IPS-18a (cell line): ENCODE measurements around the gene ADSS2.
"Not testable (repeated sequence)": the region's sequence is repeated elsewhere in the genome, so short reads cannot be mapped to it uniquely, and the experiment has no call there.

Experiments
- H3K27ac ChIP-seq: one replicate; pipeline ENCODE4 v1.5.1; 2013; ENCODE audit warnings: low read length
- H3K27me3 ChIP-seq: one replicate; pipeline ENCODE4 v1.6.1; 2013; ENCODE audit warnings: mild to moderate bottlenecking, low read length; ENCODE audit not compliant: control insufficient read depth, insufficient read depth
- H3K36me3 ChIP-seq: one replicate; pipeline ENCODE4 v1.6.1; 2013; ENCODE audit warnings: low read depth, low read length; ENCODE audit not compliant: control insufficient read depth
- H3K4me1 ChIP-seq: one replicate; pipeline ENCODE4 v1.6.1; 2013; ENCODE audit warnings: low read depth, low read length; ENCODE audit not compliant: control insufficient read depth
- H3K4me3 ChIP-seq: one replicate; pipeline ENCODE4 v1.5.1; 2013; ENCODE audit warnings: low read length
- H3K9ac ChIP-seq: one replicate; pipeline ENCODE4 v1.6.1; 2013; ENCODE audit warnings: mild to moderate bottlenecking, low read length, moderate library complexity
- H3K9me3 ChIP-seq: one replicate; pipeline ENCODE4 v1.6.1; 2013; ENCODE audit warnings: low read depth, low read length; ENCODE audit not compliant: control insufficient read depth

ADSS2 gene

DNA sequence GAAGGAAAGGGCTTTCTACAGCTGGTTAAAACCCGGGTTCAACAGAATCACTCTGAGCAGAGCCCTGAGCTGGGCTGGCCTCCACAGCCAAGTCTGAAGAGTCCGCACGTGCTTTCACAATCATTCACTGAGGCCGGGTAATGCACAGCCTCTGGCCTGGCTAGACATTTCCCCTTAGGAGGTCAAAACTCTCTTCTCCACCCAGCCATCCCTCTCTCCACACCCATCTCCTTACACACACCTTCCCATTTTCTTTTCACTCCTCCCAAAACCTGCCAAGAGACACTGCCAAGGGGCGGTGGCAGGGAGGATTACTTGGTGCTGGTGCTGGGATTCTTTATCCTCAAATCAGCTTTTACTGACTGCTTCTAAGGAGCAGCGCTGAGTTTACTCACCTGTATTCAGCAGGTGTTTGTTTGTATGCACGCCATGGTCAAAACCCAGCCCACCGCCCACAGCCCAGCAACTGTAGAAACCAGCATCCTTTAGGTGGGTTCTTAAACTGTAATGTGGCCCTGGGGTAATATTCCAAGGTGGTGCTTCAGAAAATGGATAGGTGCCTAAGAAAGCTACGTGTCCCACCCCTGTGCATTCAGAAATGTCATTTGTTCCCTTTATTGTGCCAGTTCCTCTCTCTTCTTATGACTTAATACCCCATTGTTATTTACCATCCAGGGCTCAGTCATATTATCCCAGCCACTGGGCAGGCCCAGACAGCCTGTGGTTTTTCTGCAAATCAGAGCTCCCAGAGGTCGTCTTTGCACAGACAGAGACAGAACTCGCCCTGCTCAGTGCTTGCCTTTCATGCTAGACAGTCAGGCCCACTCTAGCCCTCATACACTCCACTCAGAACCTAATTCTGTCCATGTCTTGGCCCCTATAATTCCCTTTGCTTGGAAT lies 80.2 kb downstream of the ADSS2 start:
- Histone ChIP-seq H3K36me3 (no peaks in the 10 kb centered on the region), H3K9me3 (no peaks in the 10 kb centered on the region), H3K4me3 (no peak overlapping the region), H3K27me3 (no peaks in the 10 kb centered on the region), H3K27ac (no peak overlapping the region), H3K4me1 (no peaks in the 10 kb centered on the region), H3K9ac (no peak overlapping the region)

DNA sequence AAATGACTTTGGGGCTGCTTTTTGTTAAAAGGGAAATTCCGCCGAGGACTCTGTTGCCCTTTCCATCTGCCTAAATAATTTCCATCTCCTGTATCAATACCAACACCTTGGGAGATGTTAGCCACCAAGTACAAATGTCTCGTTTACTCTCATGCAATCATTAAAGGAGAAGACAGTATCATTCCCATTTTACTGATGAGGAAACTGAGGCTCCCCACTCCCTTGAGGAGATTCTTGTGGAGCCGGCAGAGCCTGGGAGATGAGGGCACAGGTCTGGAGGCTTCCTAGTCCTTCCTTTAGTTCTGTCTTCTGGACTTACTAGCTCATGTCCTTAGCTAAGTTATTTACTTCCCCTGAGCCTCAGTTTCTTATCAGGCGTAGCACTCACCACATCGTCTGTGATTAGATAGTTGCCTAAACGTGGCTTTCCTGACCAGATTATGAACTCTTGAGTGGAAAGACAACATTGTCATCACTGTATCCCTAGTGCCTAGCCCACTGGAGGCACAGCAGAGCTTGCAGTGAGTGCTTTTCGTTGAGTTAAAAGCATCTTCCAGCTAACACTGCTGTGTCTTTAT lies 81.6 kb downstream of the ADSS2 start:
- H3K9ac ChIP-seq, result no peak overlapping the region
- no peak overlapping the region for H3K4me3 ChIP-seq
- no peaks in the 10 kb centered on the region for H3K4me1 ChIP-seq
- no peak overlapping the region for H3K27ac ChIP-seq
- no peaks in the 10 kb centered on the region for H3K36me3 ChIP-seq
- no peaks in the 10 kb centered on the region for H3K9me3 ChIP-seq
- no peaks in the 10 kb centered on the region for H3K27me3 ChIP-seq

DNA sequence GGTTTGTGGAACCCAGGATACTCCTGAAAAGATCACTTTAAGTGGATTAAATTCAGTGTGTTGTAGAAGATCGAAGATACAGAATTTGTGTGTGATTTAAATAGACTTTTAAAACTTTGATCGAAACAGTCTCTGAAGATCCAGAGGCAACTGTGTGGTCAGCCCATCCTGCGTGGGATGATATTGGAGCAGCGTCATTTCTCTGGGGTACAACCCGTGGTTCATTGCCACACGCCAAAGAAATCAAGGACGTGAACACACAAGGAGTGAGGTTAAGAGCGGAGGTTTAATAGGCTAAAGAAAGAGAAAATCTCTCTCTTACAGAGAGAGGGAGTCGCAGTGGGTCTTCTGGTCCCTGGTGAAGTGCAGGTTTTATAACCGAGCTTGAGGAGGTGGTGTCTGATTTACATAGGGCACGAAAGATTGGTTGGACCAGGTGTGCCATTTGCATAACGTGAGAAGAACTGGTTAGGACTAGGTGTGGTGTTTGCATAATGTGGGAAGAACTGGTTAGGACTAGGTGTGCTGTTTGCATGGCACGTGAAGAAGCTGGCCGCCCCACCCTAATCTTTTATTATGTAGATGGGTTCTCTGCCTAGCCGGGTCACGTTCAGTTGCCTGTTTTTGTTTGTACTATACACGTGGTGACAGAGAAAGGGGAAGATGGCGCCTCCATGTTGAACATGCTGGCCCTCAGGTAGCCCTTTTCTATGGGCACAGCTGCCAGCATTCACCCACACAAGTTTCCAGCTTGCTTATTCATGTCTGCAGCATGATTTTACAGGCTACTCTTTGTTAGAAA lies 82.3 kb downstream of the ADSS2 start:
- H3K27me3 ChIP-seq, result no peaks in the 10 kb centered on the region
- no peaks in the 10 kb centered on the region for H3K36me3 ChIP-seq
- no peak overlapping the region for H3K9ac ChIP-seq
- H3K27ac ChIP-seq, result no peak overlapping the region
- H3K9me3 ChIP-seq, result no peaks in the 10 kb centered on the region
- no peak overlapping the region for H3K4me3 ChIP-seq
- no peaks in the 10 kb centered on the region for H3K4me1 ChIP-seq

DNA sequence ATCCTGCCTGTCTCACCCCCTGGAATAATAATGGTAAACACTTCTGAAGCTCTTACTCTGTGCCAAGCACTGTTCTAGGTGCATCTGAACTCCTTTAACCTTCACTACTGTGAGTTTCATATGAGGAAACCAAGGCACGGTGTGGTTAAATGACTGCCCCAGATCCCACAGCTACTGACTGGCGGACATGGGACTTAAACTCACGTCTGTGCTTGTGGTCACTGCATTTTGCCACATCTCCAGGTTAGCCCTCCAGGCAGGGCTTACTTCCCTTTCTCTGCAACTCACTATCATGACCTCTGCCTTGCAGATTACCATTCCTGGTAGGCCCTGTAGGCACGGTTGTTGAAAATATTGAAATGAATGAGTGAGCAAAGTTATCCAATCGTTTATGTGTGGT lies 83.4 kb downstream of the ADSS2 start:
- Histone ChIP-seq H3K27me3 (no peaks in the 10 kb centered on the region), H3K27ac (no peak overlapping the region), H3K9me3 (no peaks in the 10 kb centered on the region)

DNA sequence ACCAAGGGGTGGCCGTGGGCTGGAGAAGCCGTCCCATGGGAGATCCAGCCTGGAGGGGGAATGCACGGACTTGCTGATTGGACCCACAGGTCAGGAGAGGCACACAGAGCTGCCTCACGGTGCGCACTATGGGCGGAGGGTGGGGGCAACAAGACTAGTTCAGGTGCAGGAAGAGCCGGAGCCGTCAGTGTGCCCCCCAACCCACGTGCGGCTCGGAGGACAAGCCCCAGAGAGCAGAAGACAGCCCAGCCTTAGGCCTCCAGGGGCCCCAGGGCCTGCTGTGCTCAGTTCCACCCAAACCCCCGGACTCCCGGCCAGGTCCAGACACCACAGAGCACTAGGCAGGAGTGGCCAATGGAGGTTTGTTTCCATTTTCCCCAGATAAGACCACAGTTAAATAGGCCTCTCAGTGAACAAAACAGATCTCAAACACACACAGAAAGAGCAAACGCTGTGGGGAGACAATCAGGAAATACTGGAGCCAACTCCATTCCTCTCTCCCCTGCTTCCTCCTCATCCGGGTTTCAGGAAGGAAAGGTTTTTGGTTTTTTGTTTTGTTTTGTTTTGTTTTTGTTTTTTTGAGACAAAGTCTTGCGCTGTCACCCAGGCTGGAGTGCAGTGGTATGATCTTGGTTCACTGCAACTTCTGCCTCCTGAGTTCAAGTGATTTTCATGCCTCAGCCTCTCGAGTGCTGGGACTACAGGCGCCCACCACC lies 84.2 kb downstream of the ADSS2 start:
- Histone ChIP-seq H3K36me3 (no peaks in the 10 kb centered on the region), H3K9ac (no peak overlapping the region), H3K27me3 (no peaks in the 10 kb centered on the region), H3K9me3 (no peaks in the 10 kb centered on the region), H3K4me1 (peaks cover under 1% of the 10 kb centered on the region), H3K4me3 (no peak overlapping the region), H3K27ac (no peak overlapping the region)

More for the DNA sequence above, 83.4 kb downstream of the ADSS2 start:
- H3K36me3 ChIP-seq, result no peaks in the 10 kb centered on the region
- H3K4me1 ChIP-seq, result no peaks in the 10 kb centered on the region
- no peak overlapping the region for H3K9ac ChIP-seq
- no peak overlapping the region for H3K4me3 ChIP-seq

DNA sequence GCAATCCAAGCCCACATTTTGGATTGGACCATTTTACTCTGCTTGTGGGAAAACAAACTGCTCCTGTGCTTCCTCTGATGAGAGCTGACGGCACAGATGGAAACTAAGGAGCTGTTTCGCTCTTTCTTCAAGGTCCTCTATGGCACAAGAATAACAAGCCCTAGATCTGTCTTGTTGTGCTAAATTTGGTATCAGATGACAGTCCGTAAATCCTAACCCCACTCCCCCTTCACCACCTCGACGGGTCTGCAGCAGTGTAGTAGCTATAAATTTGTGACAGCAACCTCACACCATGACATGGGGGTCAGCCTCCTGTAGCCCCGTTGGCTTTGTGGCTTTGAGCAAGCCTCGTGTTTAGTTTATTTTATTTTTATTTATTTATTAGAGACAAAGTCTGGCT lies 85.9 kb downstream of the ADSS2 start:
- Histone ChIP-seq H3K36me3 (no peaks in the 10 kb centered on the region), H3K4me3 (no peak overlapping the region), H3K9ac (no peak overlapping the region), H3K27ac (no peak overlapping the region), H3K4me1 (peaks cover 10% of the 10 kb centered on the region), H3K27me3 (no peaks in the 10 kb centered on the region), H3K9me3 (no peaks in the 10 kb centered on the region)

DNA sequence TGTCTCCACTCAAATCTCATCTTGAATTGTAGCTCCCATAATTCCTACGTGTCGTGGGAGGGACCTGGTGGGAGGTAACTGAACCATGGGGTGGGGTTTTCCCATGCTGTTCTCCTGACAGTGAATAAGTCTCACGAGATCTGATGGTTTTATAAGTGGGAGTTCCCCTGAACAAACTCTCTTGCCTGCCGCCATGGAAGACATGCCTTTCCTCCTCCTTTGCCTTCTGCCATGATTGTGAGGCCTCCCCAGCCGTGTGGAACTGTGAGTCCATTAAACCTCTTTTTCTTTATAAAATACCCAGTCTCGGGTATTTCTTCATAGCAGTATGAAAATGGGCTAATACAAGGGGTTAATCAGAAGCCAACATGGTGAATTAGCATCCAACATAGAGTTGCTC lies 86.4 kb downstream of the ADSS2 start:
- H3K9ac ChIP-seq, H3K36me3 ChIP-seq, H3K4me3 ChIP-seq, H3K27ac ChIP-seq, H3K4me1 ChIP-seq, H3K27me3 ChIP-seq, H3K9me3 ChIP-seq: not testable (repeated sequence)

DNA sequence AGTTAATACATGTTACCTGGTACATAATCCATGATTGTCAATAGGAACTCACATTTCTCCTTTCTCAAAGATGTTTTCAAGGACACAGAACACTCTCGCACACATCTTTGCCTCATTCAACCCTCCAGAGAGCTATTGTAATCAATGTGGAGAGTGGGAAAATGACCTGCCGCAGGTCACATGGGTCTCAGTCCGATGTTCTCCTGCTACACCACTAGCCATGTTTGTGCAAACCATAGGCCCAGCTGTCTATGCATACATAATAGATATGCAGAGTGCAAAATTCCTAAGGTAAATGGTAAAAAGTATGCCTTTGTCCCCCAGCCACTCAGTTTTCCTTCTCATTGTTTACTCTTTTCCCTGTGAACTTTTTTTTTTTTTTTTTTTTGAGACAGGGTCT lies 89.2 kb downstream of the ADSS2 start:
- peak overlapping the region; percentile 41 for H3K4me3 ChIP-seq
- H3K36me3 ChIP-seq, result no peaks in the 10 kb centered on the region
- H3K4me1 ChIP-seq, result peaks cover 10% of the 10 kb centered on the region
- peak overlapping the region; percentile 28 for H3K27ac ChIP-seq
- no peaks in the 10 kb centered on the region for H3K9me3 ChIP-seq
- peak overlapping the region; percentile 2 for H3K9ac ChIP-seq
- H3K27me3 ChIP-seq, result no peaks in the 10 kb centered on the region

DNA sequence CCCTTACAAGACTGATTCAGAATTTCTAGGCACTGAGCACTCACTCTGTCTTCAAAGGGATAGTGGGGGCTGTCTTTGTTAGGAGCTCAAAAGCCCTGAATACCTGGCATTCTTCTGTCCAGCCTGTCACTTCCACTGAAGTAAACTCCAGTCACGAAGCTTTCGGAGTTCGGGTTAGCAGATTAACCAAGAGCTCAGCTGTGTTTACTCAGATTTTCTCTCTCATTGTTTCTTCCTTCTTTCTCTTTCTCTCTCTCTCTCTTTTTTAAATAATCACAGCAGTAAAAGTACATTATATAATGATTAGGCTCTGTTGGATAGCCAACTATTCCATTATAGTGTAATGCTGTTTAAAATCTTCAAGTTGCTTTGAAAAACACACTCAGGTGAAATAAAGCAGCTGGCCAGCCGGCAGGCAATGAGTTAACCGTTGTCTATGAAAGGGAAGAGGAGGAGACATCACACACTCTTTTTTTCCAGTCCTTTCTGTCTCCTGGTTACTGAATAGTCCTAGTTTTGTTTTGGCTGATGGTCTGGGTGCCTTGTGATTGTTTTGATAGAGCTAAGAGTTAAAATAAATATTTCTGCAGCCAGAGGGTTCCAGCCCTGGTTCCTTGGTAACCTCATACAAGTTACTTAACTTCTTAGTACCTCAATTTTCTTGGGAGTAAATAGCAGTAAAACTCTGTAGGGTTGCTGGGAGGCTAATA lies 89.8 kb downstream of the ADSS2 start:
- peak overlapping the region; percentile 2 for H3K9ac ChIP-seq
- H3K27me3 ChIP-seq, result no peaks in the 10 kb centered on the region
- H3K4me3 ChIP-seq, result peak overlapping the region; percentile 41
- peaks cover 10% of the 10 kb centered on the region for H3K4me1 ChIP-seq
- H3K9me3 ChIP-seq, result no peaks in the 10 kb centered on the region
- H3K36me3 ChIP-seq, result no peaks in the 10 kb centered on the region
- H3K27ac ChIP-seq, result peak overlapping the region; percentile 28
